Endothelial cell of umbilical vein (primary cell): Measurements from ENCODE around the gene VSIG10. TPM values are rescaled to one million over a fixed set of nuclear protein-coding genes. Genes with fewer than 3 reads are reported as not detected.

Source experiments
- BruUV-seq: library from RNA; stranded (reverse); fragments of 400-500 nt; replicated peaks from 2 replicates; lab custom pipeline; 2021; lab: Mats Ljungman, UMichigan
- CTCF ChIA-PET: fragments of 300-600, 350-600 bp; sonication (Branson Sonifier 250); formaldehyde crosslinking; loops from one replicate; lab custom pipeline; 2021; ENCODE audit warnings: antibody characterized with exemption, inconsistent platforms; lab: Charles Lee
- POLR2A ChIA-PET: fragments of 300-600, 350-600 bp; sonication (Branson Sonifier 250); formaldehyde crosslinking; loops from one replicate; lab custom pipeline; 2021; ENCODE audit warnings: antibody characterized with exemption, inconsistent platforms; lab: Charles Lee
- DNase-seq: peaks from one replicate; pipeline ENCODE4 v3.0.0-alpha.2; 2011; ENCODE audit warnings: low read depth, low spot score
- FAIRE-seq: peaks from 2 replicates; lab custom pipeline; 2011; peaks lifted over from hg19 to GRCh38; lab: Jason Lieb, UNC
- H2AFZ ChIP-seq: 2 replicates; pipeline ENCODE4 v1.6.0; 2012; ENCODE audit warnings: low read depth, low read length, control low read depth, inconsistent platforms
- H3K27ac ChIP-seq: 2 replicates; pipeline ENCODE4 v1.5.1; 2011; ENCODE audit warnings: low read depth, mild to moderate bottlenecking, control low read depth, low read length, moderate library complexity; ENCODE audit not compliant: insufficient read depth
- H3K27me3 ChIP-seq, 2 experiments: 2 replicates each; pipeline versions ENCODE4 v1.6.0 to v1.6.1; 2011; ENCODE audit warnings: low read length in 2 of 2, mixed read lengths in 1 of 2; ENCODE audit not compliant: control insufficient read depth in 2 of 2, insufficient read depth in 2 of 2
- H3K36me3 ChIP-seq, 2 experiments: 2 replicates in 1 of 2; 3 replicates in 1 of 2; pipeline ENCODE4 v1.5.1; 2011; ENCODE audit warnings: low read length in 2 of 2, mild to moderate bottlenecking in 1 of 2, moderate library complexity in 1 of 2; ENCODE audit not compliant: control insufficient read depth in 2 of 2, insufficient read depth in 2 of 2; ENCODE audit errors: extremely low read depth in 1 of 2
- H3K4me1 ChIP-seq: 3 replicates; pipeline ENCODE4 v1.5.1; 2011; ENCODE audit warnings: mild to moderate bottlenecking, low read length; ENCODE audit not compliant: control insufficient read depth, insufficient read depth; ENCODE audit errors: extremely low read depth
- H3K4me2 ChIP-seq: 2 replicates; pipeline ENCODE4 v1.6.1; 2011; ENCODE audit warnings: low read length, control low read depth, mixed read lengths; ENCODE audit not compliant: insufficient read depth
- H3K4me3 ChIP-seq, 3 experiments: fragments of 200-600 bp in 1 of 3; sonication (generic), shearing (Covaris generic) in 1 of 3; replicated peaks in 1 of 3; 2 replicates each; pipeline ENCODE4 v1.5.1; 2011 to 2016; ENCODE audit warnings: control low read depth in 3 of 3, low read length in 3 of 3, mild to moderate bottlenecking in 2 of 3, inconsistent platforms in 1 of 3, low read depth in 1 of 3, moderate library complexity in 1 of 3; ENCODE audit not compliant: insufficient read depth in 1 of 3
- H3K79me2 ChIP-seq: 2 replicates; pipeline ENCODE4 v1.6.0; 2012; ENCODE audit warnings: low read length, inconsistent platforms; ENCODE audit not compliant: control insufficient read depth, insufficient read depth
- H3K9ac ChIP-seq: replicated peaks from 2 replicates; pipeline ENCODE3; 2011; ENCODE audit warnings: low read length, control low read depth; ENCODE audit not compliant: insufficient read depth; ENCODE audit errors: extremely low read depth
- H3K9me1 ChIP-seq: replicated peaks from 3 replicates; pipeline ENCODE4 v1.6.0; 2011; ENCODE audit warnings: mild to moderate bottlenecking, low read length; ENCODE audit not compliant: control insufficient read depth, insufficient read depth; ENCODE audit errors: extremely low read depth
- H3K9me3 ChIP-seq: replicated peaks from 2 replicates; pipeline ENCODE4 v1.5.1; 2012; ENCODE audit warnings: low read length, inconsistent platforms; ENCODE audit not compliant: control insufficient read depth, insufficient read depth
- H4K20me1 ChIP-seq: replicated peaks from 2 replicates; pipeline ENCODE3; 2011; ENCODE audit warnings: mild to moderate bottlenecking, low read length; ENCODE audit not compliant: control insufficient read depth, insufficient read depth; ENCODE audit errors: extremely low read depth
- EZH2 ChIP-seq: IDR thresholded peaks from 2 replicates; pipeline ENCODE4 v1.6.1; 2012; ENCODE audit warnings: borderline replicate concordance, low read depth, mild to moderate bottlenecking, moderate library complexity, low read length, inconsistent platforms; ENCODE audit not compliant: severe bottlenecking
- FOS ChIP-seq: IDR thresholded peaks from 2 replicates; pipeline ENCODE4 v1.6.1; 2011; ENCODE audit warnings: mild to moderate bottlenecking, low read length, moderate library complexity, borderline replicate concordance; ENCODE audit not compliant: insufficient read depth
- GATA2 ChIP-seq: IDR thresholded peaks from 2 replicates; pipeline ENCODE4 v1.7.0; 2011; ENCODE audit warnings: low read depth, mild to moderate bottlenecking, moderate library complexity, mixed read lengths, low read length; ENCODE audit not compliant: insufficient read length, insufficient read depth
- JUN ChIP-seq: IDR thresholded peaks from 2 replicates; pipeline ENCODE4 v1.6.1; 2011; ENCODE audit warnings: borderline replicate concordance, low read depth; ENCODE audit not compliant: insufficient read length, insufficient read depth
- MYC ChIP-seq: IDR thresholded peaks from one replicate; pipeline ENCODE4 v1.6.1; 2011; ENCODE audit warnings: mild to moderate bottlenecking, low read depth, low read length
- POLR2A ChIP-seq: IDR thresholded peaks from 2 replicates; pipeline ENCODE4 v1.6.1; 2012; ENCODE audit warnings: low read depth, mild to moderate bottlenecking, control low read depth, low read length
- POLR2AphosphoS5 ChIP-seq: IDR thresholded peaks from 2 replicates; pipeline ENCODE4 v1.6.1; 2012; ENCODE audit warnings: low read depth, mild to moderate bottlenecking, control low read depth, low read length, moderate library complexity; ENCODE audit not compliant: insufficient read depth
- dilution Hi-C: fragments of 300-500 bp; cut with MboI; formaldehyde crosslinking; loops from one replicate; pipeline ENCODE4 v1.15.0; 2019; ENCODE audit warnings: low sequenced_read_pairs; ENCODE audit not compliant: extremely low pct_ligation_motif_present
- intact Hi-C: fragments of 100-400 bp; cut with micrococcal nuclease; formaldehyde crosslinking; loops from one replicate; pipeline ENCODE4 v1.10.0; 2022
- polyA plus RNA-seq, 4 experiments: library from polyadenylated mRNA; depleted of rRNA in 3 of 4; stranded (reverse) in 3 of 4; unstranded in 1 of 4; fragments of >200 nt; gene quantifications; 2 replicates each; pipeline versions ENCODE4 v1.2.1 to v1.2.3, GENCODE V29; 2011 to 2012; ENCODE audit warnings: missing spikeins in 1 of 4
- total RNA-seq: library from RNA; stranded (reverse); gene quantifications from 2 replicates; pipeline ENCODE4 v1.2.3, GENCODE V29; 2021
- TF ChIP-seq, protein P1 (sequence below), 2 donors: IDR thresholded peaks; 1 replicate in 1 of 2; 2 replicates in 1 of 2; pipeline ENCODE4 v1.5.1; 2011; ENCODE audit warnings: low read length in 2 of 2, mild to moderate bottlenecking in 2 of 2, moderate library complexity in 2 of 2, control low read depth in 1 of 2, inconsistent platforms in 1 of 2, low read depth in 1 of 2; ENCODE audit not compliant: insufficient read depth in 1 of 2; ENCODE audit errors: extremely low read depth in 1 of 2
- TF ChIP-seq, protein P2 (sequence below): IDR thresholded peaks from 2 replicates; pipeline ENCODE4 v1.6.1; 2011; ENCODE audit not compliant: insufficient read depth, insufficient read length

Gene VSIG10
- total and polyA plus RNA-seq, 2 donors (not counting 3 experiments of a cell fraction or from before 2014, with no cell fraction given), result 16.3 to 38.4 TPM

DNA sequence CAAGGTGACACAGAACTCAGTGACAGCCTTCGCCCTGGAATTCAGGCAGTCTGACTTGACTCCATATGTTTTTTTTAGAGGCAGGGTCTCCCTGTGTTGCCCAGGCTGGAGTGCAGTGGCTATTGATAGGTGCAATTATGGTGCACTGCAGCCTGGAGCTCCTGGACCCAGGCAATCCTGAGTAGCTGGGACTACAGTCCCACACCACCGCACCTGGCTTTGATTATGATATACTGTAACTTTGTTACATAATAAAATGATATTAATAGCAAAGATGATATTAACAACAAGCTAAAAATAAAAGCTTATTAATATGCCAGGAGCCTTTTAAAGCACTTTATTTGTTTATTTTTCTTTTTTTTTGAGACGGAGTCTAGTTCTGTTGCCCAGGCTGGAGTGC lies 9.8 kb downstream of the VSIG10 start:
- Histone ChIP-seq H3K4me3 (no peak overlapping the region), H4K20me1 (no peaks in the 10 kb centered on the region), H3K9me1 (no peaks in the 10 kb centered on the region), H3K27ac (no peak overlapping the region), H3K79me2 (no peaks in the 10 kb centered on the region), H3K4me1 (no peaks in the 10 kb centered on the region), H3K36me3 (no peaks in the 10 kb centered on the region), H2AFZ (no peak overlapping the region), H3K9me3 (no peaks in the 10 kb centered on the region), H3K4me2 (no peak overlapping the region), H3K9ac (no peak overlapping the region), H3K27me3 (no peaks in the 10 kb centered on the region)
- intact Hi-C loops (no loop called here), dilution Hi-C loops (no loop called here)
- no peak for DNase-seq
- TF ChIP-seq POLR2A (no peak), EZH2 (no peak), GATA2 (no peak), POLR2AphosphoS5 (no peak), FOS (no peak), JUN (no peak), MYC (no peak)
- TF ChIP-seq, protein P1, sequence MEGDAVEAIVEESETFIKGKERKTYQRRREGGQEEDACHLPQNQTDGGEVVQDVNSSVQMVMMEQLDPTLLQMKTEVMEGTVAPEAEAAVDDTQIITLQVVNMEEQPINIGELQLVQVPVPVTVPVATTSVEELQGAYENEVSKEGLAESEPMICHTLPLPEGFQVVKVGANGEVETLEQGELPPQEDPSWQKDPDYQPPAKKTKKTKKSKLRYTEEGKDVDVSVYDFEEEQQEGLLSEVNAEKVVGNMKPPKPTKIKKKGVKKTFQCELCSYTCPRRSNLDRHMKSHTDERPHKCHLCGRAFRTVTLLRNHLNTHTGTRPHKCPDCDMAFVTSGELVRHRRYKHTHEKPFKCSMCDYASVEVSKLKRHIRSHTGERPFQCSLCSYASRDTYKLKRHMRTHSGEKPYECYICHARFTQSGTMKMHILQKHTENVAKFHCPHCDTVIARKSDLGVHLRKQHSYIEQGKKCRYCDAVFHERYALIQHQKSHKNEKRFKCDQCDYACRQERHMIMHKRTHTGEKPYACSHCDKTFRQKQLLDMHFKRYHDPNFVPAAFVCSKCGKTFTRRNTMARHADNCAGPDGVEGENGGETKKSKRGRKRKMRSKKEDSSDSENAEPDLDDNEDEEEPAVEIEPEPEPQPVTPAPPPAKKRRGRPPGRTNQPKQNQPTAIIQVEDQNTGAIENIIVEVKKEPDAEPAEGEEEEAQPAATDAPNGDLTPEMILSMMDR (IDR thresholded peaks at IDR 0.05; ENCODE audit: extremely low read depth in 1 of 2, insufficient read depth in 1 of 2, low read depth in 1 of 2, low read length in 2 of 2), result no peak
- TF ChIP-seq, protein P2, sequence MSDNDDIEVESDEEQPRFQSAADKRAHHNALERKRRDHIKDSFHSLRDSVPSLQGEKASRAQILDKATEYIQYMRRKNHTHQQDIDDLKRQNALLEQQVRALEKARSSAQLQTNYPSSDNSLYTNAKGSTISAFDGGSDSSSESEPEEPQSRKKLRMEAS, result no peak
- ChIA-PET POLR2A (no interaction called here), CTCF (interaction anchor here (1.0 to 1.2 kb wide), 2 partner anchors 11 to 27 kb away, joined by 3 to 6 read pairs; no protein-coding TSS in a partner anchor)
- FAIRE-seq, result no peak
- no TSS peak for BruUV-seq
